ENCODE data around the gene POR.
"Not testable (repeated sequence)": the region's sequence is repeated elsewhere in the genome, so short reads cannot be mapped to it uniquely, and the experiment has no call there.

Gene POR

DNA sequence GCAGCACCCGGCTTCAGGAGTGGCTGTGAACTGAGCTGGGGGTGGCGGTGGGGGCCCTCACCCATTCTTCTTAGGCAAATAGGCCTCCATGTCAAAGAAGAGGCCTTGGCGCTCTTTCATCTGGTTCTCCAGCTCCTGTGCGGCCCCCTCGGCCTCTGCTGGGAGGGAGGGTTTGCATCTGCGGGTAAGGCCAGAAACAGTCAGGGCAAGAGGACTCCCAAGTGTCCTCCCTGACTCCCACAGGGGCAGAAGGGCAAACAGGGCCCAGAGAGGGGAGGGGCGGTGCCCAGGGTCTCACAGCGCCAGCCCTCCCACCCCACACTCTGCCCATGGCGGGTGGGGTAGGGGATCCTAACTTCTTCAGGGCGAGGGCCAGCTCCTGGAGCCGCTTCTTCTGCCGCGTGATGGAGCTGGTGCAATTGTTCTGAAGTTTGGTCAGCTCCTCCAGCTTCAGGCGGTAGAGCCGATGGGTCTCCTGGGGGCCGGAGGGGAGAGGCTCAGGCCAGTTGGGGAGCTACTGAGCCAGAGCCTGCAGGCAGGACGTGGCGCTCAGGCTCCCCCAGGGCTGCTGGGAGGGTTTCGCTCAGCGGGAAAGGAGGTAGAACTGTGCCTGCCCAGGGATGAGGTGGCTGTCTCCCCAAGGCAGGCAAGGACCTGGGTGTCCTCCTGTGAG, 77.3 kb downstream of the POR start:
- no peak for DNase-seq

DNA sequence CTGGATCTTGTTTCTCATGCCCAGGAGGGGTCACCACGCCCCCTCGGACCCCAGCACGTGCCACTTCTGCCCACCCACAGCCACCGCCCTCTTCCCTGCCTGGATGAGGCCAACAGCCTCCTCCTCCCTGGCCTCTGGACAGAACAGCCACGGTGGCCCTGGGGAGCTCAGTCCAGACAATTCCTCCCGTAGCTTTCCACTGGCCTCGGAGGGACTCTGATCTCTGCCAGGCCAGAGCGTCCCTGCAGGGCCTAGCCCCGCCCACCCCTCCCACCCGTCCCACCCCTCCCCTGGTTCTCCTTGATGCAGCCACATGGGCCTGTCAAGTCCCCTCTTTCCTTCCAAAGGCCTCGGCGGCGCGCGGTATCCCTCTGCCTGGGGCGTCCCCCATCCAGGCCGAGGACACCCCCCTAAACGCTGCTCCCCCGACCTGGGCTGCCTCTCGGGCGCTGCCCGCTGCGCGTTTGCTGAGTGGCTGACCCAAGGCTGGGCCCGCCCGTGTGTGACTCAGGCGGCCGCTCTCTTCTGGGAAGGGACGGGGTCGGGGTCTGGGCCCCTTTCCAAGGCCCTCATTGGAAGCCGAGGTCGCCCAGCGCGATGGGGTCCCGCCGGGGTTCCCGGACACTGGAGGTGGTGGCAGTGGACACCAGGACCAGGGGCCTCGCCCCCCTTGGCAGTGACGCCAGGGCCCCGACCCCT, 78.9 kb downstream of the POR start:
- peak; percentile 37 for DNase-seq

DNA sequence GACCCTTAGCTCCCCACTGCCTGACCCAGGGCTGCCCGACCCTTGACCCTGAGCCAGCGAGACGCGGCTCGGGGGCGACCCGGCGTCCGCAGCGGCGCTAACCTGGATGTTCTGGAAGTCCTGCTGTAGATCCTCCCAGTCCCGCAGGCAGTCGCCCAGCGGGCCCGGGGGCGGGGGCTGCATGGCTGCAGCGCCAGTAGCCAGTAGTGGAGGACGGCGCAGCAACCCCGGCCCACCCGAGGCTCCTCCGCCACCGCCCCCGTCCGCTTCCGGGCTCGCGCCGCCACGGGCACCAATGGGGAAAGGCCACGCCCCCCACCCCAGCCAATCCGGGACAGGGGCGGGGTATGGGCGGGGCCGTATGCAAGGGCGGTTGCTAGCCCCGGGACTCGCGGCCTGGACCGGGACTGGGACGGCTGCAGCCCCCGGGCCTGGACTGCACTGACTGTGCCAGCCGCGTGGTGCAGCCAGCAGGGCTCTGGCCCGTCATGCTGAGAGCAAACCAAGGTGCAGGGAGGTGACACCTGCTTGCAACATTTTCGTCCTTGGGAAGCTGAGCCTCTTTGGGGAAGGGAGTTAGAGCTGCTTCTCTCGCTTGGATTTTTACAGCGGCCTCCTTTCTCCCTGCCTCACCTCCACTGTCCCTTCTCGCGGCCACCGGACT, 79.6 kb downstream of the POR start, which contains the start of gene TMEM120A:
Gene TMEM120A, minus strand, starts transcription at position 208 of the 664 bp plus-strand sequence. Its CDS starts 25 bp downstream, at position 183.
- DNase-seq, result peak; percentile 92

DNA sequence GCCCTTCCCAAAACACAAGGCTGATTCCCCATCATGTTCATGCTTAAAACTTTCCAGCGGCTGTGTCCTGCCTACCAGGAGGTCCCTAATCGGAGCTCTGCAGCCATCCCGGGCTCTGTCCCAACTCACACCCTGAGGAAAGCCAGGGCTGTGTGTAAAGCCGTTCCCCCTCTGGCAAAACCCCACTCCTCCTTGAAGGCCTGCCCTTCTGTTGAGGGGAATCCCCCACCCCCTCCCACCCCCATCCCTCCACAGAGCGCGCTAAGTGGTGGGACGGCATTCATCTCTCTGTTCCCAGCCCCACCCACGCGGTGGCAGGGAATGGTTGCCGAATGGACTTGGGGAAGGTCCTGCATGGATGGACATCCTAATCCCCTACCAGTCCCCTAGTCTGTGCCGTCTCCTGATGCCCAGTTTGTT, 80.1 kb downstream of the POR start:
- no peak for DNase-seq

DNA sequence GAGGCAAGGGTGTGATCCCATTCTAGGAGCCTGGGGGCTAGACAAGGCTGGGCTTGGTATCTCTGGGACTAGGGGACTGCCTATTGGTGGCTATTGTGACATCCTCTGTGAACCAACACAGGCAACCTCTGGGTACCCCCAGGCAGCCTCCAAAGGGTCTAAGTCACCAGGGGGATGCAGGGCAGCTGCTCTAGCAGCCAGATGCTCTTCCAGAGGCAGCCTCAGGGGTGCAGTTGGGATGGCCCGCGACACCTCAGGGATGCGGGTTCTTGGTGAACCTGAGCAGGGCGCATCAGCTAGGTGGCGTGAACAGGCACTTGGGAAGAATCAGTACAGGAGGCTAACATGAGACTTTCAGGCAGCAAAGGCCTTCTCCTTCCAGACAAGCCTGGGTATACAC, 81.0 kb downstream of the POR start:
- no peak for DNase-seq

DNA sequence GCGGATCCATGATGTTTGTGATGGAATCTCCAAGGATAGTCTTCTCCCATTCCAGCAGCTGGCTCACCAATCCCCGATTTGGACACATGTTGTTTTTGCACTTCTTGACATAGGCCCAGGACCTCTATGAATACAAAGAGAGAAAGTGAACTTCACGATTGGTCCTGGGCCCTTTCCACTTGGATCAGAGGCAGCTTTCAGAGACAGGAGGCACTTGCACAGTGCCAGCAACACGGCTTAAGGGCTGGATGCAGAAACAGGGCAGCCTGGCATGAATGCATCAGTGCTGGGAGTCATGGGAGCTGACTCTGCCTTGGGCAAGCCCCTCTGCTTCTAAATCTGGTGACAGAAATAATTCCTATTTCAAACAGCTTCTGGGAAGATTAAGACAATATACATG, 81.5 kb downstream of the POR start:
- DNase-seq, result no peak

DNA sequence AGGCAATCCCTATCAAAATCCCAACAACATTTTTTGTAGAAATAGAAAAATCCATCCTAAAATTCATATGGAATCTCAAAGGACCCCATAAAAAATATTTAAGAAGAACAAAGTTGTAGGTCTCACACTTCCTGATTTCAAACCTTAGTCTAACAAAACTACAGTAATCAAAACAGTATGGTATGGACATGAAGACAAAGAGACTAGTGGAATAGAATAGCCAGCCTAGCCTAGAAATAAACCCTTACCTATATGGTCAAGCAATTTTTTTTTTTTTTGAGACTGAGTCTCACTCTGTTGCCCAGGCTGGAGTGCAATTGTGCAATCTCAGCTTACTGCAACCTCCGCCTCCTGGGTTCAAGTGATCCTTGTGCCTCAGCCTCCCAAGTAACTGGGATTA, 83.1 kb downstream of the POR start:
- no peak for DNase-seq

DNA sequence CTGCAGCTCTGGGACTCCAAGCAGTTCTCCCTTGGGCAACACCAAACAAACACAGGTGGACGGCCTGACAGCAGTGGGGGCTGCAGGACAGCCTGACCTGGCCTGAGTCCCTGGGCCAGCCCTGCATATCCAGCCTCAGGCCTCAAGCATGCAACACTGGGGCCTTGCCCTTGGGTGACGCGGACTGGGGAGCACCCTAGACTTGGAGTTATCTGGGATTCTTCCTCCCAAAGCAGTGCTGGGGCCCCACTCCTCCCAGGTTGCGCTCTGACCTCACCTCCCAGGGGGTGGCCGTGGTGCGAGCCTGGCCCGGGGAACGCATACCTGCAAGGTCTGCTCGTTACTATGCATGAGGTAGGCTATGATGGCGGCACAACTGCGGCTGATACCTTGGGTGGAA, 85.6 kb downstream of the POR start:
- DNase-seq, result no peak

DNA sequence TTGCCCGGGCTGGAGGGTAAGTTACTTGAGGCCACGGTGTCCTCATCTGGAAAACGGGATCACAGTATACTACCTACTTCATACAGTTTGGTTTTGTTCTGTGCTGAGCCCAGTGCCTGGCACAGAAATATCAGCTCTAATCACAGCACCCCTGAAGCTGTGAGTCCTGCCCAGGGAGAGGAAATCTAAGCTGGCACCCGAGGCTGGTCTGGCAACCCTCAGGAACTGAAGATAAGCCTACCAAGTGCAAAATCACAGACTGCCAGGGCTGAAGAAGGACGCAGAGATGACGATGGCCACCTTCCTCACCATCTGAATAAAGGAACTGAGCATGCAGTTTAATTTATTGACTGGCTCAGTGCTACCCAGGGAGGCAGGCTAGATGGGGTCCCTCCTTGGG, 87.2 kb downstream of the POR start:
- no peak for DNase-seq

DNA sequence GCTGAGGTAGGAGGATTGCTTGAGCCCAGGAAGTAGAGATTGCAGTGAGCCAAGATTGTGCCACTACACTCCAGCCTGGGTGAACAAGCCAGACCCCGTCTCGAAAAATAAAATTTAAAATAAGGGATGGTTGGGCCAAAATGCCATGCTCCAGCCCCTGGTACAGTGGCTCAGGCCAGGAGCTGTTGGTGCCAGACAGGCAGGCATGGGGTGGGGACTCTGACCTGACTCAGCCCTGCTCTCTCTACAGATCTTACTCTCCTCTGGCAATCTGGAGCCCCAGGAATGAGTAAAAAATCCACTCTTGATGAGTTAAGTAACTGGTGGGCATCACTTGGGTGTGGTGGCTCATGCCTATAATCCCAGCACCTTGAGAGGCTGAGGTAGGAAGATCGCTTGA, 87.9 kb downstream of the POR start:
- DNase-seq, result no peak

DNA sequence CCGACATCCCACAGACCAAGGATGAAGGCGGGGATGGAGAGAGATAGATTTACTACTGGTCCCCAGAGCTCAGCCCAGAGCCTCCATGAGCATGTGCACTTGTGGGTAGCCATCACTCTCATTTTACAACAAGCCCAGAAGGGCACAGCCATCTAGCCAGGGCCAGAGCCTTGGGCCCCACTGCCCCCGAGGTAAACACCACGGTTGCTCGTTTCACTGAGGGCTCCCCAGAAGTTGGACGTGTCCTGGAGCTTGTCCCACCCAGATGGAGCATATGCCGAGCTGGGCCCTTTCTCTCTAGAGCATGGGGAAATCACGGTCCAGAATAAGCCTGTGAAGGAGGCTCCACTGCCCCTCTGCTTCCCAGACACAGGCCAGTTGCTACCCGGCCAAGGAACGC, 88.4 kb downstream of the POR start:
- DNase-seq, result no peak

DNA sequence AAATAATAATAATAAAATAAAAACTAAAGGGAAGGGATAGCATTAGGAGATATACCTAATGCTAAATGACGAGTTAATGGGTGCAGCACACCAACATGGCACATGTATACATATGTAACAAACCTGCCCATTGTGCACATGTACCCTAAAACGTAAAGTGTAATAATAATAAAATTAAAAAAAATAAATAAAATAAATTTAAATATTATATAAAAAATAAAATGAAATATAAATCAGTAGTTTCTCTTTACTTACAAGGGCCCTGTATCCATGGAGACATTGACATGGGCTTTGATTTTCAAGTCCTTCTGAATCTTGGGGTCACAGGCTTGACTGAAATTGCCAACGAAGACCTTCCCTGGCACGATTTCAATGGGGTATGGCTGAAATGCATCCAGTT, 90.0 kb downstream of the POR start:
- not testable (repeated sequence) for DNase-seq

DNA sequence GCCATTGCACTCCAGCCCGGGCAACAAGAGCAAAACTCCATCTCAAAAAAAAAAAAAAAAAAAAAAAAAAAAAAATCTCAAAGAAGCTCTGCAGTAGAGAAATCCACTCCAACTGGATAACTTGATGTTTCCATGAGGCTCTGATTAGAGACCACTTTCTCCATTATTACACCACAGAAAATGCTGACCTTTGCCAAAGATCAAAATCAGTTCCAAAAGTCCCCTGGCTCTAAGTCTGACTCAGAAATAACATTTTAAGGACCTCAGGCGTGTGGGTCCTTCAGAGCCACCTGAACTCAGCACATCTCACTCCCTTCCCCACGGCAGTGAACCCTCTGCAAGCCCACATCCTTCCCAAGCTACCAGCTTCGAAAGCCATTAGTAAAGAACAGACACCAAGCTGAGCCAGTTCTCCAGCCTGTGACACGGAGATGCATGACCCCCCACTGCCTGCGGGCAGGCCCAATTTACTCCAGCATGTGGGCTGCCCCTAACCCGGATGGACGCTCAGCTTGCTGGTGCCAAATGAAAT, 93.3 kb downstream of the POR start:
- DNase-seq, result no peak

DNA sequence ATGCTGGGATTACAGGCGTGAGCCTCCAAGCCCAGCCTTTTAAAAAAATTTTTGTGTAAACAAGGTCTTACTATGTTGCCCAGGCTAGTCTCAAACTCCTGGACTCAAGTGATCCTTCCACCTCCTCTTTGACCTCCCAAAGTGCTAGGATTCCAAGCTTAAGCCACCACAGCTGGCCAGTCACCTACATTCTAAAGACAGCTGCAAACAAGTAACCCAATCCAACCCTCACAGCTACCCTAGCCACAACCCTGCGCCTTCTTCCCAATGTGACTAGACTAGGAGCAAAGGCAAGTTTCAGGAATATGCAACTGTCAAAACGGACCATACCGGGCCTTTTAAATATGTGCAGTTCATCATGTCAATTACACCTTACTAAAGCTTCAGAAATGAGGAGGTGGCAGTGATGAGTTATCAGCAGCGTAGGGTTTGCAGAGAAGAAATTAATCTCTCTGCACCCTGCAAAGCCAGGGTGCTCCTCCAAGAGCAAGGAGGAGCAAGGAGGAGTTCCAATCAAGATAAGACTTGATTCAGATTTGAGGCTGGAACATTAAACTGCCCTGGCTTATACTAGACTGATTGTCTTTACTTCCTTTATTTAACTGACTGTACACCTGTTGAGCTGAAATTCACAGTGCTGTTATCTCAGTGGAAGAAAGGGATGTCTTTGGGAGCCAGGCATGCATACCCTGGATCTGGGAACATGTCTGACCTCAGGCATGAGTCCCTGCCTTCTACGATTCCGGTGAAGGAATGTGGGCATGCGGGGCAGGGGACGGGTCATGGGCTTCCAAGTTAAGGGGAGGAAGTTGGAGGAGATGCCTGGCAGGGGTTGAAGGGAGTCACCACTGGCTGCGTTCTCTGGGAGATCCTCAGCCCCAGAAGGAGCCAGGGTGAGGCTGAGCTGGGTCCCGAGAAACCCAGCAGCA, 95.0 kb downstream of the POR start:
- DNase-seq, result no peak

DNA sequence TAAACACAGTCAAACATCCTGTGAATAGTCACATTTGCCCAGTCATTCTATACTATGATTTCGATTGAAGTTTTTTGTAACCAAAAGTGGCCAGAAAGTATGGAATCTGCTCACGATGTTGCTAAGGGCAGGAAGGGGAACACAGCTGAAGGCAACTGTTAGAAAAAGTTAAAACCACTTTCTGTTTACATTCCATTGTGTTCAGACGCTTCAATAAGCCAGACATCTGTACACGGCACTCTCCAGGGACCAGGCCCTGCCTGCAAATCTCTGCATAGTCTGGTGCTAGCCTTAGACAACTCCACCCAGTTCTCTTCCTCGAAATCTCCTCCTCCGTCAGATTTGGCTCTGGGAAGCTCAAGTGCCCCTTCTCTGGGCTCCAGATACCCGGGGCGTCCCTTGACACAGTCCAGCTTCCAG, 96.5 kb downstream of the POR start:
- peak; percentile 82 for DNase-seq

DNA sequence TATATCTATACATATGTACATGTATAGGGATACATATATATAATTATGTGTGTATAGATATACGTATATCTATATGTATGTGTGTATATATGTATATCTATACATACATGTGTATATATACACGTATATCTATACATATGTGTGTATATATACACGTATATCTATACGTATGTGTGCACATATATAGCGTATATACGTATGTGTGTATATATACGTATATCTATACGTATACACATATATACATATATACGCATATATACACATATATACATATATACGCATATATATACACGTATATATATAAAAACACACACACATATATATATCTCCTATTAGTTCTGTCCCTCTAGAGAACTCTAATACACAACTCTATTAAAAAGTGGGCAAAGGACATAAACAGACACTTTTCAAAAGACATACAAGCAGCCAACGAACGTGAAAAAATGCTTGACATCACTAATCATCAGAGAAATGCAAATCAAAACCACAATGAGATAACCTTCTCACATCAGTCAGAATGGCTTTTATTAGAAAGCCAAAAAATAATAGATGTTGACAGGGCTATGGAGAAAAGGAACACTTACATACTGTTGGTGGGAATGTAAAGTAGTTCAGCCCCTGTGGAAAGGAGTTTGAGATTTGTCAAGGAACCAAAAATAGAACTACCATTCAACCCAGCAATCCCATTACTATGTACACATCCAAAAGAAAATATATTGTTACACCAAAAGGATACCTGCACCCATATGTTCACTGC, 101.4 kb downstream of the POR start:
- peak; percentile 6 for DNase-seq

DNA sequence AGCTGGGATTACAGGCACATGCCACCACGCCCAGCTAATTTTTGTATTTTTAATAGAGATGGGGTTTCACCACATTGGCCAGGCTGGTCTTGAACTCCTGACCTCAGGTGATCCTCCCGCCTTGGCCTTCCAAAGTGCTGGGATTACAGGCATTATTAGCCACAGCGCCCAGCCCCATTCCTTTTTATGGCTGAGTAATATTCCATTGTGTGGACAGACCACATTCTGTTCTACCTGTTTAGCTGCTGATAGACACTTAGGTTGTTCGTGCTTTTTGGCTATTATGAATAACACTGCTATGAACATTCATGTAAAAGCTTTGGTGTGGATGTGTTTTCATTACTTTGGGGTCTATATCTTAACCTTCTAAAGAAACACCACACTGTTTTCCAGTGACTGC, 103.6 kb downstream of the POR start:
- not testable (repeated sequence) for DNase-seq

DNA sequence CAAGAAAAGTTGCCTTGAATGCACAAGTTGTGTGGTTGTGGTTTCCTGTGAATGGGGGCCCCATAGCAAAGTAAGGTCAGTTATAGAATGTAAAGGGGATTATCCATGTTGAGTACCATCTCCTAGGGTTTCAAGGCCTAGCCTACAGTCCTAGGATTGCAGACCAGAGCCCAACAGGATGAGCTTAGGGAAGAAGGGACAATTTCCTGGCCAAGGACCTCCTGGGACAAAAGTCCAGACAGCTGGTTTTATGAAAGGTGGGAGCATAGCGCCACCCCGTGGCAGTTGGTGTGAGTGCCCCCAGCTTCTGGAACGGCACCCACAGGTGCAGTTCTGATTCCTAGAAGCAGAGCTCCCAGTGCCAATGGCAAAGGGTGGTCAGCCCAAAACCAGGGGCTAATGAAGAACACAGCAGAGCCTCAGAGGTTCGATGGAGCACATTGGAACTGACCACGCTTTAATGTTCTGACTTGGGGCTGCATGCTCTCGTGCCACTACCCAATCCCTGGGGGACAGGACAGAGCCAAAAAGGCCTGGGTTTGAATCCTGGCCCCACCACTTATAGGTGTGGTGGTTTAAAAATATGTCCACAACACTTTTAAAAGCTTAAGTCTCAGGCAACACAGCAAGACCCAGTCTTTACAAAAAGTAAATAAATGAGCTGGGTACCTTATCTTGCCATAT, 105.2 kb downstream of the POR start:
- peak; percentile 59 for DNase-seq

DNA sequence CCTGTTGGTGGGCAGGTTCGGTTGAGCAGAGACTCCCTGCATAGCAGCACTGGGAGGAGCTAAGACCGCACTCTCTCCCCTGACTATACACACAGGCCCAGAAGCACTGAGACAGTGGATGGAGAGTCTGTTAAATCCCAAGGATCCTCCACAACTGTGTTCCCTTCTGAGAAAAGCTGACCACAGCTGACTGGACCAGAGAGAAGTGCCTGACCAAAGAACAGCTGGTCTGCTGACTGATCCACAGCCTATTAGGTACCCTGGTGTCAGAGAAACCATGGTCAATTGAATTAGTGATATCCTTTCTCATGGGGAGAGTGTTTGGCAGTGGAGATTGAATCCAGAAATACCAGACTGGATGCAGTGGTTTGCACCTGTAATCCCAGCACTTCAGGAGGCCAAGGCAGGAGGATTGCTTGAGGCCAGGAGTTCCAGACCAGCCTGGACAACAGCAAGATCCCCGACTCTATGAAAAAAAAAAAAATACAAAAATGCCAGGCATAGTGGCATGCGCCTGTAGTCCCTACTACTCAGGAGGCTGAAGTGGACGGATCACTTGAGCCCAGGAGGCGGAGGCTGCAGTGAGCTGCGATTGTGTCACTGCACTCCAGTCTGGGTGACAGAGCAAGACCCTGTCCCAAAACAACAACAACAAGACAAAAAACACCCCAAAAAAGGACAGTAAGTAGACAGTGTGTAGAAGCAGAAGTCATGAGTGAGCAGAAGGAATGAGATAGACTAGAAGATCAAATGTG, 107.2 kb downstream of the POR start:
- no peak for DNase-seq

DNA sequence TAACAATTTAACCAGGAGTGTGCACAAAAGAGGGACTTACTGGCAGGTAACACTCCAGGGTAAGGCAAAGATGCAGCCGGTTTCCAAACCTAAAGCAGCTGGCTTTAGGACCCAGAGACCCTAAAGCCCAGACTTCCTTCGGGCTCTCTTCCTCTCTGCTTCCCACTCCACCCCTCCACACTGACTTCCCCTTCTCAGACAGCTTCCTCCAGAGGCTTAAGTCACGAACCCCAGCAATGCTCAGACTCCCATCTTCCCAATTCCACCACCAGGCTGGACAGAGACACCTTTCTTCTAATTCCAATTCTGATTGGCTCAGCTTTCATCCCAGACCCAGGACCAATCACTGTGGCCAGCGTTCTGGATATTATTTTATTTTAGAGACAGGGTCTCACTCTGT, 108.0 kb downstream of the POR start:
- DNase-seq, result no peak
